Measurements from ENCODE around the gene TOMM5. TPM values are rescaled to one million over a fixed set of nuclear protein-coding genes. Genes with fewer than 3 reads are reported as not detected.

The TOMM5 gene
- total and polyA plus RNA-seq, 9 donors, result 68.9 to 114 (median 84.8) TPM

GRCh38 chr9:37626708-37627292 is 34.4 kb upstream of the TOMM5 start:
- Histone ChIP-seq H3K27me3 (ENCODE audit: control insufficient read depth, insufficient read depth, low read length) (no peaks in the 10 kb centered on the region), H3K9me3 (replicated peaks; ENCODE audit: control insufficient read depth, low read depth, low read length) (no peaks in the 10 kb centered on the region), H3K27ac (ENCODE audit: low read length) (no peak overlapping the region), H3K4me3 (ENCODE audit: low read length) (no peak overlapping the region), H3K36me3 (ENCODE audit: control insufficient read depth, insufficient read depth, low read length) (no peaks in the 10 kb centered on the region), H3K4me1 (ENCODE audit: control insufficient read depth, insufficient read depth, low read length) (peaks cover 3% of the 10 kb centered on the region)
- 14% methylated on average over 3 of the region's 5 CpGs for WGBS (ENCODE audit: insufficient coverage)
- DNase-seq, result no peak

DNA sequence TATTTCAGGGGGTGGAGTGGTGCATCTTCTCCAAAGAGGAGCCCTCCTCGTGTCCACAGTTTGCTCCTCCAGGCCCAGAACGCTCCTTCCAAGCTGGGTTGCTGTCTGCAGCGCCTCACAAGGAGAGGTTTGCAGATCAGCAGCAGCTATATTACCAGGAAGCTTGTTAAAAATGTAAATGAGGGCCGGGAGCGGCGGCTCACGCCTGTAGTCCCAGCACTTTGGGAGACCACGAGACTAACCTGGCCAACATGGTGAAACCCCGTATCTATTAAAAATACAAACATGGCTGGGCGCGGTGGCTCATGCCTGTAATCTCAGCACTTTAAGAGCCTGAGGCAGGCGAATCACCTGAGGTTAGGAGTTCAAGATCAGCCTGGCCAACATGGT is 33.4 kb upstream of the TOMM5 start:
- DNase-seq, result no peak
- H3K27me3 ChIP-seq (ENCODE audit: control insufficient read depth, insufficient read depth, low read length), result no peaks in the 10 kb centered on the region
- peaks cover 9% of the 10 kb centered on the region for H3K4me1 ChIP-seq (ENCODE audit: control insufficient read depth, insufficient read depth, low read length)
- no peaks in the 10 kb centered on the region for H3K36me3 ChIP-seq (ENCODE audit: control insufficient read depth, insufficient read depth, low read length)
- H3K4me3 ChIP-seq (ENCODE audit: low read length), result no peak overlapping the region
- 80% methylated on average over 9 of the region's 12 CpGs for WGBS (ENCODE audit: insufficient coverage)
- no peak overlapping the region for H3K27ac ChIP-seq (ENCODE audit: low read length)
- no peaks in the 10 kb centered on the region for H3K9me3 ChIP-seq (replicated peaks; ENCODE audit: control insufficient read depth, low read depth, low read length)

DNA sequence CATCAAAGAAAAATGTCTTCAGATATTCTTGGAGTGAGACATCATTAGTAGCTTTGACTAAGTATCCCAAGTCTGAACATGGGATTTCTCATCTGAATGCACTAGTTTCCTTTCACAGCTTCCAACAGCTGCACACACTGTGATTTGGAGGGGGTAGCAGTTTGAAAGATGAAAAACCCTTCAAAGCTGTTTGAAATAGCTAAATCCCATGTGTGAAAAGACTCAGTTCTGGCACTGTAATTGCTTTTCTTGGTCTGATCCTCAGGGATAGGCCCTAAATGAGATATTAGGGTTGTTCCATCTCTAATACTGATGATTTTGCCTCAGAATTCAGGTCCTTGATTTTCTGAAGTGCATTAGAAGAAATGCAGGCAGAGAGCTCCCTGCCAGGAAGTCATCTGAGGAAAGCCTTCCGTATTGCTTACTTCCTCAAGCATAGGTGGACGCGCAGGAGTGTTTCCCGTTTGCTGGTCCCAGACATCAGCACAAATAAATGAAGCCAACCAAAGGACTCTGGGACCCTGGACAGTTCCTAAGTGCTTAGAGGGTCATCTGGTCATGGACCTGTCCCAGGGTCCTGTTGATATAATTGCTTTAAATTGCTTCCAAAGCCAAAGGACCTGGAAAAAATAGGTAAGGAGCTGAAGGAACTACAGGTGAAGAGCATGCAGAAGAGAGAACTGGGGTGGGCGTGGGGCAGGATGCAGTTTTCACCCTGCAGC is 32.8 kb upstream of the TOMM5 start:
- H3K4me3 ChIP-seq (ENCODE audit: low read length), result no peak overlapping the region
- H3K27ac ChIP-seq (ENCODE audit: low read length), result no peak overlapping the region
- H3K36me3 ChIP-seq (ENCODE audit: control insufficient read depth, insufficient read depth, low read length), result no peaks in the 10 kb centered on the region
- no peak for DNase-seq
- H3K4me1 ChIP-seq (ENCODE audit: control insufficient read depth, insufficient read depth, low read length), result peaks cover 11% of the 10 kb centered on the region
- 33% methylated on average over 1 of the region's 5 CpGs for WGBS (ENCODE audit: insufficient coverage)
- H3K27me3 ChIP-seq (ENCODE audit: control insufficient read depth, insufficient read depth, low read length), result no peaks in the 10 kb centered on the region
- H3K9me3 ChIP-seq (replicated peaks; ENCODE audit: control insufficient read depth, low read depth, low read length), result no peaks in the 10 kb centered on the region

GRCh38 chr9:37624073-37624472 is 31.7 kb upstream of the TOMM5 start:
- Histone ChIP-seq H3K9me3 (replicated peaks; ENCODE audit: control insufficient read depth, low read depth, low read length) (no peaks in the 10 kb centered on the region), H3K4me1 (ENCODE audit: control insufficient read depth, insufficient read depth, low read length) (peaks cover 16% of the 10 kb centered on the region), H3K36me3 (ENCODE audit: control insufficient read depth, insufficient read depth, low read length) (no peaks in the 10 kb centered on the region), H3K27me3 (ENCODE audit: control insufficient read depth, insufficient read depth, low read length) (no peaks in the 10 kb centered on the region), H3K4me3 (ENCODE audit: low read length) (no peak overlapping the region), H3K27ac (ENCODE audit: low read length) (no peak overlapping the region)
- no peak for DNase-seq
- no CpG with 5 or more reads among the region's 1 CpG for WGBS (ENCODE audit: insufficient coverage)

- Histone ChIP-seq H3K36me3 (ENCODE audit: control insufficient read depth, insufficient read depth, low read length) (no peaks in the 10 kb centered on the region), H3K27ac (ENCODE audit: low read length) (no peak overlapping the region), H3K9me3 (replicated peaks; ENCODE audit: control insufficient read depth, low read depth, low read length) (no peaks in the 10 kb centered on the region), H3K4me3 (ENCODE audit: low read length) (no peak overlapping the region), H3K4me1 (ENCODE audit: control insufficient read depth, insufficient read depth, low read length) (peaks cover 16% of the 10 kb centered on the region), H3K27me3 (ENCODE audit: control insufficient read depth, insufficient read depth, low read length) (no peaks in the 10 kb centered on the region)
- WGBS (ENCODE audit: insufficient coverage), result 86% methylated on average over 2 of the region's 2 CpGs
- no peak for DNase-seq
Observed at GRCh38 chr9:37623267-37623666, 30.9 kb upstream of the TOMM5 start.

DNA sequence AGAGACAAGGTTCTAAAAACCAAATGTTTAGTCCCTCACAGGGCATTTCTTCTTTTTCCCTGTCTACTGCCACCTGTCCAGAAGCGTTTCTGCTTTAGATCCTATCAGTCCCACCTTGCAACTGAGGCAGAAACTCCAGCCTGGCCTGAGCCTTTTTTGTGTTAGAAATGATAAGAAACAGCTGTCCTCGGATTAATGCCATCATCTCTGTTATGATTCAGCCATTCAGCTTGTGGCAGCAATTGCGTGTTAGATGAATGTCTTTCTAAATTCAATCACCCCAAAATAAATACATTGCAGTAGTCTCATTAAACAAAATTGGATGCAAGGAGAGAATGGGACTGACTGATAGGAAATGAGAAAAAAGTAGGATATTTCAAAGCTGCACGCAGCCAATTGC is 30.1 kb upstream of the TOMM5 start:
- no peak for DNase-seq
- no peaks in the 10 kb centered on the region for H3K36me3 ChIP-seq (ENCODE audit: control insufficient read depth, insufficient read depth, low read length)
- no CpG with 5 or more reads among the region's 4 CpGs for WGBS (ENCODE audit: insufficient coverage)
- H3K4me1 ChIP-seq (ENCODE audit: control insufficient read depth, insufficient read depth, low read length), result peaks cover 23% of the 10 kb centered on the region
- H3K27me3 ChIP-seq (ENCODE audit: control insufficient read depth, insufficient read depth, low read length), result peaks cover 2% of the 10 kb centered on the region
- no peak overlapping the region for H3K4me3 ChIP-seq (ENCODE audit: low read length)
- no peaks in the 10 kb centered on the region for H3K9me3 ChIP-seq (replicated peaks; ENCODE audit: control insufficient read depth, low read depth, low read length)
- H3K27ac ChIP-seq (ENCODE audit: low read length), result no peak overlapping the region

DNA sequence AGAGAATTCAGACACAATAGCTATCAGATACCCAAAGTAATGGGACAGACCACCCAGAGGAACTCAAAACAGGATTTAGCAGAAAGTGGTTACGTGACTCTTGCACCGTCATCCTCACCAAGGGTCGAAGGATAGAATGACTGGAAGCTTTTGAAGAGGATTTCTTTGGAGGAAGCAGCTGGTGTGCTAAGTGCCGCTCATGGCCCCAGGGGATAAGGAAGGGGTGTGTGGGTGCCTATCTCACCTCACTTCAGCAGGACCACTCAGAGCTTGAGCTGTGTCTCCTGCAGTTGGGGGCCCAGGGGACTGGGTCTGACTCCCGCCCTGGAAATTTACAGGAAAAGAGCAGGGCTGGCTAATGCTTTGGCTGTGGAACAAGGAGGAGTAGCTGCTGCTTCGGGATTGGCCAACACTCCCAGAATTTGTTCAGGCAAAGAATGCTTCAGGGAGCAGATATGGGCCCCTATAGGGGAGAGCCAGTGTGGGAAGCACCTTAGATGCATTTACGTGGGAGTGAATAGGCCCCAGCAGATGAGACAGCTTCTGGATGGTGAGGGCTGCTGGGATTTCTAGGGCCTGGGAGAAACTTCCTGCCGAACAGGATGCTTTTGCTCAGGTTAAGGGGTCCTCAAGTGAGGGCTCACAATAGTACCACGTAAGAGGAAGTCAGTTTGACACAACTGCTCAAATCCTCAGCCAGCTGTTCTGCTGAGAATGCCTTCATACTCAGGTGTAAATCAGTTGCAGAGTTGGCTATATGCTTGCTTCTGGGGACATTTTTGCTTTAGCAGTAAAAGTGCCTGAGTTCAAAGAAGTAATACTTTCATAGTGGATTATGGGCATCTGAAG is 29.1 kb upstream of the TOMM5 start:
- DNase-seq, result peak; percentile 14
- H3K9me3 ChIP-seq (replicated peaks; ENCODE audit: control insufficient read depth, low read depth, low read length), result no peaks in the 10 kb centered on the region
- no peaks in the 10 kb centered on the region for H3K36me3 ChIP-seq (ENCODE audit: control insufficient read depth, insufficient read depth, low read length)
- H3K27me3 ChIP-seq (ENCODE audit: control insufficient read depth, insufficient read depth, low read length), result peaks cover 2% of the 10 kb centered on the region
- no peak overlapping the region for H3K4me3 ChIP-seq (ENCODE audit: low read length)
- H3K27ac ChIP-seq (ENCODE audit: low read length), result no peak overlapping the region
- WGBS (ENCODE audit: insufficient coverage), result 31% methylated on average over 9 of the region's 9 CpGs
- peaks cover 26% of the 10 kb centered on the region for H3K4me1 ChIP-seq (ENCODE audit: control insufficient read depth, insufficient read depth, low read length)

- Histone ChIP-seq H3K27me3 (ENCODE audit: control insufficient read depth, insufficient read depth, low read length) (peaks cover 2% of the 10 kb centered on the region), H3K4me3 (ENCODE audit: low read length) (no peak overlapping the region), H3K4me1 (ENCODE audit: control insufficient read depth, insufficient read depth, low read length) (peaks cover 26% of the 10 kb centered on the region), H3K9me3 (replicated peaks; ENCODE audit: control insufficient read depth, low read depth, low read length) (no peaks in the 10 kb centered on the region), H3K27ac (ENCODE audit: low read length) (no peak overlapping the region), H3K36me3 (ENCODE audit: control insufficient read depth, insufficient read depth, low read length) (no peaks in the 10 kb centered on the region)
- no CpG with 5 or more reads among the region's 1 CpG for WGBS (ENCODE audit: insufficient coverage)
- no peak for DNase-seq
Observed at GRCh38 chr9:37620396-37620795, 28.0 kb upstream of the TOMM5 start.

GRCh38 chr9:37619806-37620205 is 27.4 kb upstream of the TOMM5 start:
- H3K36me3 ChIP-seq (ENCODE audit: control insufficient read depth, insufficient read depth, low read length), result no peaks in the 10 kb centered on the region
- no peaks in the 10 kb centered on the region for H3K9me3 ChIP-seq (replicated peaks; ENCODE audit: control insufficient read depth, low read depth, low read length)
- H3K27me3 ChIP-seq (ENCODE audit: control insufficient read depth, insufficient read depth, low read length), result peaks cover 2% of the 10 kb centered on the region
- H3K27ac ChIP-seq (ENCODE audit: low read length), result no peak overlapping the region
- no CpG with 5 or more reads among the region's 3 CpGs for WGBS (ENCODE audit: insufficient coverage)
- peaks cover 26% of the 10 kb centered on the region for H3K4me1 ChIP-seq (ENCODE audit: control insufficient read depth, insufficient read depth, low read length)
- H3K4me3 ChIP-seq (ENCODE audit: low read length), result no peak overlapping the region
- no peak for DNase-seq

- H3K27me3 ChIP-seq (ENCODE audit: control insufficient read depth, insufficient read depth, low read length), result peaks cover 2% of the 10 kb centered on the region
- DNase-seq, result no peak
- WGBS (ENCODE audit: insufficient coverage), result no CpG with 5 or more reads among the region's 4 CpGs
Observed at GRCh38 chr9:37618817-37619216, 26.4 kb upstream of the TOMM5 start.

More at GRCh38 chr9:37618817-37619216, 26.4 kb upstream of the TOMM5 start:
- Histone ChIP-seq H3K36me3 (ENCODE audit: control insufficient read depth, insufficient read depth, low read length) (no peaks in the 10 kb centered on the region), H3K4me1 (ENCODE audit: control insufficient read depth, insufficient read depth, low read length) (peaks cover 26% of the 10 kb centered on the region), H3K27ac (ENCODE audit: low read length) (no peak overlapping the region), H3K4me3 (ENCODE audit: low read length) (no peak overlapping the region), H3K9me3 (replicated peaks; ENCODE audit: control insufficient read depth, low read depth, low read length) (no peaks in the 10 kb centered on the region)
